GM21825 (cell line): Measurements from ENCODE around the gene SMG1.
"Not testable (repeated sequence)": the region's sequence is repeated elsewhere in the genome, so short reads cannot be mapped to it uniquely, and the experiment has no call there.

ENCODE experiments used
- ATAC-seq: cut with Tn5 transposase; IDR thresholded peaks from one replicate; pipeline ENCODE4 v1.9.1; 2021; ENCODE audit warnings: mild to moderate bottlenecking, moderate library complexity; ENCODE audit not compliant: unreplicated experiment

SMG1 gene

DNA sequence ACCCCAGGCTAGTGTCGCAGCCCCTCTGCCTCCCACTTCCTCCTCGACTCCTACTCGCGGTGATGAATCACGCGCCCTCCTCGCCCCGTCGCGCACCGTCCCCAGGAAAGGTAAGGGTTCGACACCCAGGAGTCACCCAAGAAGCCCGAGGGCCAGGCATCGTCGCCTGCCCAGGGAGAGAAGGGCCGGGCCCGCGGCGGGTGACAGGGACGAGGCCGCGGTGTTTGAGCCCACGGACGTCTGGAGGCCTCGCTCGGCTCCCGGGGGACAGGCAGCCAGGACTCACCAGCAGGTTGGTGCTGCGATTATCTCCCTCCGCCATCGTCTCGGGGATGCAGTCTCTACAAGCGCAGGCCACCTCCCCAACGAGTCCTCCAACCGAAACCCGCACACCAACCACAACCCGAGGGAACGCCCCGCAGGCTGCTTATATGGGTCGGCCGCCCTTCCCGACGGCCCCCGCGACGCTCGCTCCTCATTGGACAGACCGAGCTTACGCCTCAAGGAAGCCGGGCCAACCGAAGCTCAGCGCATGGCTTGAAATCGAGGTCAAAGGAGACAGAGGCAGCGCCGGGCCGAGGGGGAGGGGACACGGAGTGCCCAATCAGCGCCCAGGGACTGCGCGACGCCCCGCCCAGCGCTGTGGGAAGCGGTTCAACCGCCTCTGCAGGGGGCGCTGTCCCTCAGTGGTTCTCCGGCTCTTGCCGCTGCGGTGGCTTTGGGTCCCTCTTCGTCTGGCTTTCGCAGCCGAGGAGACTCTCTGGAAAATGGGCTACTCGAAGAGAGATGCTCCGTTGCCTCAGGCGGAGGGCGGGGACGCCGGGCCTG is 124.8 kb downstream of the SMG1 start, which contains the start of gene ARL6IP1:
Gene ARL6IP1, minus strand, starts transcription at position 405 of the 828 bp plus-strand sequence. Its CDS starts 83 bp downstream, at position 322.
- peak; percentile 89 for ATAC-seq

DNA sequence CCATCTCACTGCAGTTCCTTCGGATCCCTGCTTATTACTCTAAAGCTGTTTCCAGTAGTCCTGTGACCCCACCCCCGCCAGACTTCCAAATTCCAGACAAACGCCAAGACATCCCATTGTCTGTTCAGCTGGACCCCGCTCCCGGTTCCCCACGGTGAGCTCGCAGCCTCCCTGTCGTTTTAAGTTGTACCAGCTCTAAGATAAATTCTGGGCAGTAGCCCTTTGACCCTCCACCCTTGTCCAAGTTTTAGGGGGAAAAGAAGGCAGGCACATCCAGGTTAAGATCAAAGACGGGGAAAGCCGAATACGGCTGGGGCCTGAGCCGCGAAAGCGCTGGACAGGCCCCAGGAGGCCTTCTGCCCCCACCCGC is 125.4 kb downstream of the SMG1 start:
- no peak for ATAC-seq

DNA sequence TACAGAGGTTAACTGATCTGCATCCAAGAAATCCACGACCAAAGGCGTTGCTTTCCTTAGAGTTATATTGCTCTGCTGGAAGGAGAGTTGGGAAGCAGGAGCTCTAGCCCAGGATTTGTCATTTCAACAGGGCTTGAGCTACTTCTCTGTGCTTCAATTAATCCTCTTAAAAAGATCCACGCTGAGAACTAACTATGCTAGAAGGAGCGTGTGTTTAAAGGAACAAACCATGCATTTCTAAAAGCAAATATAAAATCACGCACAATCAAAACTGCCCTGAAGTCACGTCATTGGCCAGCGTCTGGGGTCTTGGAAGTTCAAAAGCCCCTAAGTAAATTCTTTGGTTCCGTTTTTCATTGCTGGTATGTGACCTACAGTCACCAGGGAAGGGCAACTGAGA is 125.9 kb downstream of the SMG1 start:
- ATAC-seq, result no peak

DNA sequence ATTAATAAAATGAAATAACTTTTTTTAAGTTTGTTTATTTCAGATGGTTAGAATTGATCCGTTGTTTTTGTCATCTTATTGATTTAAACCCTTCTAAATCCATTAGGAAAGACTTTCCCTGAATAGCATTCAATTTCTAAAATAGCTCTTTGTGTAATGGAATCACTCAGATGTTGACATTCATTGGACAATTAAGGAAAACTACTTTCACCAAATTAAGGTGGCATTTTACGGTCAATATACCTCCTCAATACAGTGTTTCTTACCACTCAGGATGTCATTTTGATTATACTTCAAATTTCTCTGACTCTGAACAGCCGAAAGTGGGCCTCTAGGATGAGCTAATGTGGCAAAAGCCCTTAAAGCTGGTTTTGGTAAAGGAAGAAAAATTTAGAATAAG is 126.7 kb downstream of the SMG1 start:
- no peak for ATAC-seq

DNA sequence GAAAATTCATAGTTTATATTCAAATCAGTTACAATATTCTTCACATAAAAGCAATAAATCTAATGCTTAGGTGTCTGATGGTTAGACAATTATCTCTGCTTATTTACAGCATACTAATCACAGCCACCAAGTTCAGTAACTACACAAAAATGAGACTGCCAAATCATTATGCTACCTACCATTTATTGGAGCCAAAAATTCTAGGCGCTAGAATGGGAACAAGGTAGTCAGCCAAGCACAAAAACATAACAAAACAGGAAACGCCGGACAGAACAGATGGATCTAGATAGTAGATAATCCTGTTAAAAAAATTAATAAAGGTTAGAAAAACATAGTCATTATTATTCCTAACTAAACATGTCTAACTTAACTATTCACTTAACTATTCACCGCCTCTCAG is 128.5 kb downstream of the SMG1 start:
- no peak for ATAC-seq

DNA sequence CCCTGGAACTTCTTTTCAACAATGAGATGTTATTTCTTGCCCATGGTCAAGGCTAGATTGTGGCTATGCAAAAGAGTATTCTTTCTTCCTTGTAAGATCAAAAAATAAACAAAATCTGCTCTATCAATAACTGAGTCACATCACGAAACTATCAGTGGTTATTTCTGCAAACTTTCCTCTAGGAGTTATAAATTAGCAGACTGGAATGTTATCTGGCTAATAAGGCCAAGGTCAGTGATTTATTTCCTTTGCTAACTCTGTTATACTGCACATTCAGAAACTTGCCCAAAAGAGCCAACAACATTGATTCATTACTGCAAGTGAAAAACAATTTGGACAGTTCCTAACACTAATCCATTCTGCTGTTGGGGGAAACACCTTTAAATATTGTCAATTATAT is 129.8 kb downstream of the SMG1 start:
- no peak for ATAC-seq

DNA sequence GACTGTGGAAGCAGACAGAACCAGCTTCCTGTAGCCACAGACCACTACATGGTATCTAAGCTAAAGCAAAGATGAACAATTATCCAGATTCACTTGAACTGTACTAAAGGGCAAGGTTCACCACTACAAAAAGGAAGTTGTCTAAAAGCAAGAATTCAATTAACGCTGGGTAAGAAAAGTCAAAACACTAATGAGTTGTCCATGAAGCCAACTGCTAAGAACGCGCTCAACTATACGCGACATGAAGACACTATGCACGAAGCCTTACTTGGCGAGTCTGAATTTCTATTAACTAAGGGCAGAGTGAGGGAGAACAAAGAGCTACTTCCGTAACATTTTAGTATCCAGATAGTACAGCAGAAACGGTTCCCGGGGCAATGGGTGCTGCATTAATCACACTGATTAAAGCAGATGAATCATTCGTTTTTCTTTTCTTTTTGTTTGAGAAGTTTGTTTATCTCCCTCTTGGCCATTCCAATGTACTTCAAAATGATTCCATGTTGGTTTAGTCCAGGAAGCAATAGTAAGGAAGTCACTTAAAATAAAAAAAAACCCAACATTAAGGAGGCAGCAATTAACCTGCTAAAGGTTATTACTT is 133.3 kb downstream of the SMG1 start:
- no peak for ATAC-seq

DNA sequence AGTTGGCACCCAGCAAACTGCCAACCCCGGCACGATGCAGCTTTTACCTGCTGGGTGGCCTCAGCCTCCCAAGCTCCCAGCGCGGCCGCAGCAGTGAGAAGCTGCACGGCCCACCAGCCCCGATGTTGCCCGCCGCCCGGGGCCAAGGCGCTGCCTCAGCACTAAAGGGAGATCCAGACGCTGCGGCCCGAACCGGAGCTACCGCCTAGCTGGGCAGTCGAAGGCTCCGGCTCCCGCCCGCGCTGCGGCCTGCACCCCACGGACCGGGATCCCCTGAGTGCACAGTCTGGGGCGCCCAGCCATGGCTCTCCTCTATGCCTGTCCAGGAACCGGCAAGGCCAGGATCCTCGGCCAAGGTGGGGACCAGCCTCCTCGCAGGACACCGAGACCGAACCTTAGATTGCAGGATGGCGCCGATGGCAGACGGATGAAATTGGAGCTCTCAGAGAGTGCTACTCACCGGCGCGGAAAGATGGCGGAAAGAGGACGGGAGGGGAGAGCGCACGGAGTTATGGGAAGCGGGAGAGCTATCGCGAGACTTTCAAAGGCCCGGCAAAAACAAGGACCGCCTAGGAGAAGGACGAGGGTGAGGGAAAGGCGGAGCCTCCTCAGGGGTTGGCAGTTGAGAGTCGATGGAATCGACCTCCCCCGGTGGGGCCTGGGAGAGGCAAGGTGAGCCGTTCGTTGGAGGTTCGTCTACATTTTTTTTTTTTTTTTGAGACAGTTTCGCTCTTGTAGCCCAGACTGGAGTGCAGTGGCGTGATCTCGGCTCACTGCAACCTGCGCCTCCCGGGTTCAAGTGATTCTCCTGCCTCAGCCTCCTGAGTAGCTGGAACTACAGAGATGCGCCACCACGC is 136.1 kb downstream of the SMG1 start, which contains the start of gene RPS15A:
Gene RPS15A, minus strand, starts transcription at position 485 of the 857 bp plus-strand sequence. CDS start 1,221 bp downstream, outside the sequence.
- peak; percentile 90 for ATAC-seq

DNA sequence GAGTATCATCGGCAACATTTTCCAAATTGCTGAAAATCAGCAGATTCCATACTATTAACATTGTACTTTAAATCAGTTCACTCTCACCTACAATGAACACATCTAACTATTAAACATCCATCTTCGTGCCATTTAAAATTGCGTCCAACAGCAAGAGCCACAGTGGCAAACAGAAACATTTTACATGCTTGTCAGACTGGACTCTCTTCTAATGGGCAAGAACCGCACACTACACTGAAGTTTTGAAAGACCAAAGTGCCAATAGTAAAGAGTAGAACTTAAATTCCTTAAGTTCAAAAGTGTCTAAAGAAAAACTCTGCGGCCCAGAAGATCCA is 136.7 kb downstream of the SMG1 start:
- no peak for ATAC-seq

DNA sequence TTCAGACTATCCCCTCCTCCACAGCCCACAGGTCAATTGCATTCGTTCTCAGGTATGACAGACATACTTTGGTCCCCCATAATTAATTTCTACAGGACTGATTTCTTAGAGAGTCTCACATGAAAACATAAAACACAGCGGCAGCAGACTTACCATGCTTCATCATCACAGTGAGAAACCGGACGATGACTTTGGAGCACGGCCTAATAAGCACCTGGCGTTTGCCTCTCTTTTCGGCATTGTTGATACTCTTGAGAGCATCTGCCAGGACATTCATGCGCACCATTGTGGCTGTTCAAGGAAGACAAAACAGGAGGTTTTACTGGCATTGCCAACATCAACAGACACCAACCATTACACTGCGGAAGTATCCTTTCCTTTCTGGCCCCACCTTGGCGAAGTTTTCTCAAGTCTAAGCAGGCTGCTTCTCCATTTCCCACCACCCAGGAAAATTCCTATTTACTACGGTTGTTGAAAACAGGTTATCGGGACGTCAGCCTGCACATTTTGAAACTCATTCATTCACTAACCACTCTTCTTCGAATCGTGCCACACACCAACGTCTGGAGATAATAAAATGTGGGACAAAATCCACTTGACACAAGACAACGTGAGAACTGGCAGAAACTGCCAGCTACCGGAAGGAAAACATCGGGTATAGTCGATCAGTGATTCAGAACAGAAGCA is 137.2 kb downstream of the SMG1 start:
- no peak for ATAC-seq

DNA sequence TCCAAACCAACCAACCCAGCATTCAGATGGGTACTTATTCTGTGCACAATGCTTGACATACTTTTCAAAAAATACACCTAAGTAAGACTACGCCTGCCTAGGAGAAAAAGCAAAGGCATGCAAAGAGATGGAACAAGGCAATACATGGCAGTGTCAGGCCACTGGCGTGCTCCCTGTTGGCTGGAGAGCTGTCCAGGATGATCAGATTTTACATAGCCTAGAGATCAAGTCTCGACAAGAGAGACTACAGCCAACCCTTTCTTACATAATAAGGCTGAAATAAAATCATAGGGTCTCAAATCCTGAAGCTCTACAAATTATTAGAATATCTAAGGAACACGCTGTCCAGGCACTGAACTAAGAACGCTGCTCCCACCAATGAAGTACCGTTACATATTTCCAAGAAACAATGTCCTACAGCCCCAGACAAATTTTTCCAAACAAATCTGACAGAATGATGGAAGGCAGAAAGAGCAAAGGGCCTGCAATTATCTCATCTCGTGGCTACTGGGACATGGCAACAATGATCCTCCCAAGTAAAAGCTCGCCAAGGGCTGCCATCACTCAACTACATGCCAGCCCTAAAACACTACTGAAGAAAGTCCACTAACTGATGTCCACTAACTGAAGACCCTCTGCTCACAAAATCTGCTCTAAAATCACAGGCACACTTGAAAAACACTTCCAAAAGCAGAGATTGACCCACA is 141.1 kb downstream of the SMG1 start:
- no peak for ATAC-seq

DNA sequence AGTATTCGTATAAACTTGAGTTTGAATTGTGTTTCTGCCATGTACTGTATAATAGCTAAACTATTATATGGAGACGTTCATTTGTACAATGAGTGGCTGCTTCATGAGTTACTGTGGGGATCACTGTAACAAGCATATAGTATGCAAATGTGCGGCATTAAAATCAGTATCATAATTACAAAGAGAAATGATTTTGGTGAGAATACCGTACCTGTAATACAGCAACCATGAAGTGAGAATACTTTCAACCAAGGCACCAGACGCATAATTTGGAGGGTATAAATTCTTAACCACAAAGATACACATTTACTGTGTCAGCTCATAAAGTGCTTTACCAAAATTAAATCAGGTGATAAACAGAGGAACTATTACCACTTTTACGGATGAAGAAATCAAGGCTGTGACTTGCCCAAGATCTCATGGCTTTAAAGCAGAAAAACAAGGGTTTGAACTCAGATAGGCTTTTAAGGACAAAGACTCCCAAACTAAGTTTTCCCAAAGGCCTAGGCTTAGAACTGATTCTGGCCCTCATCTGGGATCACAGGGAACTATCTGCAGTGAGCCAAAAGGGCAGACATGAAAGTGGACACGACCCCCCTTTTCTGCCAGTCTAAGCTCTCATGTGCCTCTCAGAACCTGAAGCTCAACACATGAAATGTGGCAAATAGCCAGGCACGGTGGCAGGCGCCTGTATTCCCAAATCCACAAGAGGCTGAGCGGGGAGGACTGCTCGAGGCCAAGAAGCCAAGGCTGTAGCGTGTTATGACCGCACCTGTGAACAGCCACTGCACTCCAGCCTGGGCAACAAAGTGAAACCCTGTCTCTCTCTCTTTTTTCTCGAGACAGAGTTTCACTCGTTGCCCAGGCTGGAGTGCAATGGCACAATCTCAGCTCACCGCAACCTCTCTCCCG is 142.5 kb downstream of the SMG1 start:
- no peak for ATAC-seq

DNA sequence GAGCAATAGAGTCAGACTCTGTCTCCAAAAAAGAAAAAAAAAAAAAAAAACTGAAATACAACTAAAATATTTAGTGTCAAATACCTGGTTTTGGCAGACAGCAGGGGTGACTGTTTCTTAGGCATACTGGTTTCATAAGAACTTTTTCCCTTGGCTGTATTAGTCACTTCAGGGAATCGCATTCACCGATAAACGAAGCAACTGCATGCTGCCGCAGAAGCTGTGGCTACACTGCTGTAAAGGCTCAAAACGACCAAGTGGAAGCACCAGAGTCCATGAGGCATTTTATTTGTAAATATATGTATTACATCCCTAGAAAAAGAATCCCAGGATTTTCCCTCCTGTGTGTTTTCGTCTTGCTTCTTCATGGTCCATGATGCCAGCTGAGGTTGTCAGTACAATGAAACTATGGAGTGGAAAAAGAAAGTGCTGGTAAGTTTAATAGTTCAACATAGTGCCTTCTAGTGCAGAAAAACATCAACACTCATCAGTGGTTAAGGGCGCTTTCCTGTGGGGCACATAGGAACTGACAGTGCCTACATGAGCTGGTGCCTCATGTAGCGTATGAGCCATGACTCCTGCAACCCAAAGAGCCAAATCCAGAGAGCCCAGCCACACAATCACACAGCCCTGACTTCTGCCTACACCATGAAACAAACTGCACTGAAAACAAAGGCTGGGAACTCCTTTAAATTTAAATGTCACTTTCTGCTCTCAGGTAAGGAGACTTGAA is 143.3 kb downstream of the SMG1 start:
- ATAC-seq, result no peak

DNA sequence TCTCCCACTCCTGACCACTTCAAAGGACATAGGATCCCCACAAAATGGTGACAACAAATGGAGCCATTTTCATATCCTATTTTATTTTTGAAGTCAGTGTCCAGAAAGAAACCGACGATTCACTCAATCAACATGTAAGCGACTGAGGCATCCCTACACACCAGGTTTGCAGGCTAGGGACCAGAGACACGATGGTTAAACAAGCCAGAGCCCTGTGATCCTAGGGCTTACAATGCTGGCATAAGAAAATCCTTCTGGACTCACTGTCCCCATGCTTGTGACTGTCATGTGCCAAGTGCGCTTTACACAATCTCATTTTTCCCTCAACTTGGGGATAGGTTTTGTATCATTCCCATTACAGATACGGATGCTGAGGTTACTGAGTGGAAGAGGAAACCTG is 145.0 kb downstream of the SMG1 start:
- ATAC-seq, result not testable (repeated sequence)

DNA sequence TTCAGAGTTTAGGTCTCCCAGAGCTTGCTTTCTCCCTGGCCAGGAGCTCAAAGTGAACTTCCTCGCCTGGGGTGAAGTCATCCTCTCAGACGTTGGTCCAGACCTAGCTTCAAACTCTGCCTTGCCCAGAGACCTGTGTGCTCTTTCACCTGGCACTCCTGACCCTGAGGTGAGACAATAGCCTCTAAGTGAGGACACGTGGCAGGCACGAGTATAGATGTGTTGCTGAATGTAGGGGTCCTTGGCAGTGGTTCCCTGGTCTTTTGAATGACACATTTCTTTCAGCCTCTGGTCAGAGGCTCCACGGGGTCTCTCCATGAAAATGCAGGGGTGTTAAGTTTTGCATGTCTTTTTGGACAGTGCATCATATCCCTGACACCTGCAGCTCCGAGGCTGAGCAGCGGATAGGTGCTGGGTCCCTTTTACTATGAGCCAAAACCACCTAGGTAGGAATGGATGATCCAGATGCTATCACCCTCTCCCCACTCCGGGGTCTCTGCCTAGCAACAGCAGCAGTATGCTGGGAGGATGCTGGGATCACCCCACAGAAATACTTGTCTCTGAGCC is 145.7 kb downstream of the SMG1 start:
- ATAC-seq, result not testable (repeated sequence)

DNA sequence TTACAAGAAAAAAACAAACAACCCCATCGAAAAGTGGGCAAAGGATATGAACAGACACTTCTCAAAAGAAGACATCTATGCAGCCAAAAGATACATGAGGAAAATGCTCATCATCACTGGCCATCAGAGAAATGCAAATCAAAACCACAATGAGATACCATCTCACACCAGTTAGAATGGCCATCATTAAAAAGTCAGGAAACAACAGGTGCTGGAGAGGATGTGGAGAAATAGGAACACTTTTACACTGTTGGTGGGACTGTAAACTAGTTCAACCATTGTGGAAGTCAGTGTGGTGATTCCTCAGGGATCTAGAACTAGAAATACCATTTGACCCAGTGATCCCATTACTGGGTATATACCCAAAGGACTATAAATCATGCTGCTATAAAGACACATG is 148.5 kb downstream of the SMG1 start:
- ATAC-seq, result not testable (repeated sequence)

DNA sequence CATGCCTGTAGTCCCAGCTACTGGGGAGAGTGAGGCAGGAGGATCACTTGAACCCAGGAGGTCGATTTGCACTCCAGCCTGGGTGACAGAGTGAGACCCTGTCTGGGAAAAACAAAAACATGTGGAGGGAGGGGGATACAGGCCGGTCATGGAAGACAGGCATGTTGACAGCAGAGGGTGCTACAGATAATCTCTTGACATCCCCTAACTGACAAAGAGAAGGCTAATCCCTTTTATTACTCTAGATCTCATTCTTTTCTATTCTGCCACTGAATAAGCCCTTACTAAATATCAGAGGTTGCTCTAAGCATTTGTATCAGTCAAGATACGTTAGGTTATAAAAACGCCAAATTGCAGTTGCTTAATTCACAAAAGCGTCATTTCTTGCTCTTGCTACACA is 149.9 kb downstream of the SMG1 start:
- not testable (repeated sequence) for ATAC-seq

DNA sequence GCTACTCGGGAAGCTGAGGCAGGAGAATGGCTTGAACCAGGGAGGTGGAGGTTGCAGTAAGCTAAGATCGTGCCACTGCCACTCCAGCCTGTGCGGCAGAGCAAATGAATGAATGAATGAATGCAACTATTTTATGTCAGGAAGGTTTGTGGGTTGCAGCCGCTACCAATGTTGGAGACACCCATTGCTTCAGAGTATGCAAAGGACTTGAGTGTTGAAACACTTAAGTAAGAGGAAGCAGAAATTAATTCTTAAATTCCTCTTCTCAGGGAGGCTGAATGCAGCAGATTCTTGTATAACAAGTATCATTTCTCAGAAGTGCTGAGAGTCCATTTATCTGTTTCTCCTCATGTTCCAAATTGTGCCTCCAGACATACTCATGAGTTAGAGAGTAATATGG is 151.6 kb downstream of the SMG1 start:
- not testable (repeated sequence) for ATAC-seq
